HG03175 (cell line): ENCODE measurements around the gene HOPX.
"Not testable (repeated sequence)": the region's sequence is repeated elsewhere in the genome, so short reads cannot be mapped to it uniquely, and the experiment has no call there.

Experiments
- ATAC-seq: cut with Tn5 transposase; IDR thresholded peaks from one replicate; pipeline ENCODE4 v1.9.1; 2021; ENCODE audit warnings: mild to moderate bottlenecking, moderate library complexity; ENCODE audit not compliant: unreplicated experiment

The HOPX gene

DNA sequence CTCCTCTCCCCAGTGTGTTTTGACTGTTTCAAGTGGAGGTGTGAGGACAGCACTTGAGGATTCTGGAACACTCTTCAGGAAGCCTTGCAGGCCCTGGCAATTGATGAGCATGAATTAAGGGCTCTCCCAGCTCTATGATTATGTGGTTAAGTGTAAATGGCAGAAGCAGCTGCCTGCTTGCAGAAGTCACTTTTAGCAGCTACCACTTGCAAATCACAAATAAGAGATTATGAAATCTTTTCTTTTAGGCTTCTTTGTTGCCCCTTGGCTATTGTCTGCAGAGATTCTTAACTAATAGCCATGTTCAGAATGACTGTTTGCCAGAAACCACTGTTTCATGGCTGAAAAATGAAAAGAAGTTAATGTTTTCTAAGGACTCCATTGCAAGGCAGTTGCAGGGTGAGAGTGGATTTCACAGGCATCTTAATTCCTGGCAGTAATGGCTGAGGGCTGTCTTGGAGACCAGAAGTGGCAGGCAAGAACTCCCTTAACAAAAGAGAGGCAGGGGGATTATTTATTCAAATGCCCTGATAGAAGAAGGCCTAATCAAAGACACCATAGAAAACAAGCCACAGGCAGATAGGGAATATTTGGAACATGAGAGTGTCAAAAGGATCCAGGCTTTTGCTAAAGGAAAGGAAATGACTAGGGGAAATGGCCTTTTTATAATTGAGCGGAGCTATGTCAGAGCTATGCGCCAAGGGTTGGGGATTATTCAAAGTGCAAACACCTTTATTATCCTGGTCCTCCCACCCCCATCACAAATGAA lies 8.3 kb upstream of the HOPX start:
- no peak for ATAC-seq

DNA sequence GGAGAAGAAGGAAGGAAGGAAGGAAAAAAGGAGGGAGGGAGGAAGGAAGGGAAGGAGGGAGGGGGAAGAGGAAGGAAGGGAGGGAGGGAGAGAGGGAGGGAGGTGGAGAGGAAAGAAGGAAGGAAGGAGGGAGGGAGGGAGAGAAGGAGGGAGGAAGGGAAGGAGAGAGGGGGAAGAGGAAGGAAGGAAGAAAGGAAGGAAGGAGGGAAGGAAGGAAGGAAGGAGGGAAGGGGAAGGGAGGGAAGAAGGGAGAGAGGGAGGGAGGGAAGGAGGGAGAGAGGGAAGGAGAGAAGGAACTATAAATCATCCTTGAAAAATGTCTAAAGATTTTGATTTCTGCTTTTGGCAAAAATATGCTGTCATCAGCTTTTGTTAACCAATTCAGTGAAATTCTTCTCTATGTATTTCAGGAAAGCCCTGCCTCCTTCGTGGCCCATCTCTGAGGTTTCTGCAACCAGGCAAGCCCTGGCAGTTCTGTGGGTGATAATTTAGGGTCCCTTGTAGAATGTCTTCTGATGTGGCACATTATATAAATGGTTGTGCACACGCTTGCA lies 7.1 kb upstream of the HOPX start:
- ATAC-seq, result no peak

DNA sequence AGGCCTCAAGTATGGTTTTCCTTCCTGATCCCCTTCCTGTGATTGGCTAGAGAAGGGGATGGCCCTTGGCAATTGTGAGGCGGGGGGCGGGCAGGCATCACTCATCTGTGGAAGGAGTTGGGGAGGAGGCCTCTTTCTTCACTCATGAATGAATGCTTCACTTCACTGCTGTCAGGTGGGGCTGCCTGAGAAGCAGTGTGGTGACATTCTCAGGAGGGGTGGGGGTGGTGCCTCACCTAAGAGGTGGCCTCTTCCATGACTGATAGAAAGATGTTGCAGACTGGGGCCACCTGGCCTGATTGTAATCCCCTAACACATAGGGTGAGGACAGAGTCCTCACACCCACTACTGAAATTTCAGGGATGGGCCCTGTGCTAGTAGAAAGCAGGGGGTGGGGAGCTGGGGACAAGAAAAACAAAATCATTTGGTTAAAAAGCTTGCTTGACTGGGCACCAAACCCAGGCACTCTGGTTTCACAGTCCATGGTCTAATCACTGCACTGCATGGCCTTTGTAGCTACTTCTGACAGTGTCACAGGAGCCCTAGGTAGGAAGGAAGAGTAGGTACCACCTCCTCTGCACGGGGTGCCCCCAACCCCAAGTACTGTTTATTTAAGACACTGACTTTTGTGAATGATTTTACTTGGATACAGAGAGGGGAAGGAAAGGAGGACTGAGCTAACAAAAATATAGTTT lies 5.6 kb upstream of the HOPX start:
- ATAC-seq, result no peak

DNA sequence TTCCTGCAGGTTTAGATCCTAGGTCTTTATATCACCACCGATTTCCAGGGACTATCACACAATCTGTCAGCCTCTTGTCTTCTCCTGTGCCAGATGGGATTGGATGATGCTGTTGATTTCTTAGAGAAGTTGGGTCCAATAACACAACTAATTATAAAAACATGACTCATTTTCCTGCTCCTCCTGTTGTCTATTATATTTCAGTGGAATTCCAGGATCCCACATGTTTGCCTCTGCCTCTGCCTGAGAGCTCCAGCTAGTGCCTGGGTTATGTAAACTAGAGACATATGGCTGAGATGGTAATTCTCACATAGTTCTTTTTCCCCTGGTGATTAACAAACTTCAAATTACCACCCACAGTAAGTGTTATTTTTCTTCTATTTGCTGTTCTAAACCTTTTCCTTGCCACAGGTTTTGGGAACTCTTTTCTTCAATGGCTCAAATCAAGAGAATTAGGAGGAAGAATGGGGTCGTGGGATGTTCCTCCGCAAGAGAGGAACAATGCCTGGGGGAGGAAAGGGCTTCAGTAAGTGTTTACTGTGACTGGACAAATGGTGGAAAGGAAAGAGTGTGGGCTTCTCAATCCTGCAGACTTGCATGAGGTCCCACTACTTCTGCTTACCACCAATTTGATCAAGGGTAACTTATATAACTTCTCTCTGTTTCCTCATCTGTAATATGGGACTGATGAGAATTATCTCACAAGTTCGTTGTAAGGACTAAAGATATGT lies 3.4 kb upstream of the HOPX start:
- no peak for ATAC-seq

DNA sequence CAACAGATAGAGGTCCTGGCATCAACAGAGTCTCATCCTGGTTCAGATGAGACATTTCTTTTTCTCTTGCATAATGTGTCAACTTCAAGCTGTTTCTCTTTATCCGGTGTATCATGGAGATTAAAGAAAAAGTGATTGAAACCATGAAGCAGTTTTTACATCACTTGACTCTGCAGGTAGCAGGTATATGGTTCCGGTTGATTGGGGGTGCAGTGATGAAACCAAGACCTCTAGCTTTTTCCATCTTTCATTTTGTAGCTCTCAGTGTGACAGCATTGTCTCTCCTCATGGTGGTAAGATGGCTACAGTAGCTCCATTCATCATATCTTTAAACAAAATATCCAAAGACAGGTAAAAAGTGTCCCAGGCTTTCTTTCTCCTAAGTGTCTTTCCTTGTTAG lies 2.4 kb upstream of the HOPX start:
- no peak for ATAC-seq

DNA sequence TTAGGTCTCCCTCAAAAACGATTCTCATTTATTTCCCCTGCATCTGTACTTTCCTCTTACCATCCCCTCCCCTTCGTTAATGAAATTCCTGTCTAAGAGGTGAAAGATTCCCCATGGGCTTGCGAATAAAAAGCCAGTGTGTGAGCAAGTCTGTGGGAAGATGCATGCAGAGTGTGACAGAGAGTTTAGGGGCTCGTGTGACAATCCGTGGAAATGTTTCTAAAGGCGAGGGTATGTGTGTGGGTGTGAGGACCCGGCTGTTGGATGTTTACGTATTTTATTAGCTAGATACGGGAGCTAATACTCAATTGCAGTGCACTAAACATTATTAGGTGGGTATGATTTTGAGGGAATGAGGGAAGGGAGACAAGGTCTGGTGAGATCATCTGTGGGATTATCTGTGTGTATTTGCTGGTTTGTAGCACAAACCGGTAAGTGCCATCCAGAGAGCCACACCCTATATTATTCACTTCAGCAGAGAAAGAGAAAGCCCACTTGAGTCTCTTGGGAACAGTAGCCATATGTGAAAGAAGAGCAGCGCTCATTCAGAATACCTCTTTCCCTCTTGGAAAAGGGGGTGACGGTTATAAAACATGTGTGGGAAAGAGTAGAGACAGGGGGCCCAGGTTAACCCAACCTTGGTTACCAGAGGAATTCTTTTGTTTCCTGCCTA lies 893 bp upstream of the HOPX start:
- no peak for ATAC-seq

DNA sequence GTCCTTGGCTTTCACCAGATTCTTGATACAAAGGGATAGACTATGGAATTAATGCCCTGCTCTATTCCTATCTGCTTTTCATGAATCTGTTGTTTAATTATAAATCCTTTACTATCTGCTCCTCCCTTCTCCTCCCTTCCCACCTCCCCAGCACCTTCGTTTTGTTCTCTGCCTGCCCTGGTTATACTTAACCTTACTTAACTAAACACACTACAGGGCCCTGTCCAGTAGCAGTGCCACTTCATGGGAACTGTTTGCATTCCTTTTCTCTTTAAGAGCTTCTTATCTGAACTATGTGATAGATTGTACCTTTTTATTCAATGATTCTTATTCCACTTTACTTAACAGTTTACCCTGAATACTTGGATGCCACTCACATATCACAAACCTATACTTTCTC lies 830 bp downstream of the HOPX start:
- ATAC-seq, result no peak

DNA sequence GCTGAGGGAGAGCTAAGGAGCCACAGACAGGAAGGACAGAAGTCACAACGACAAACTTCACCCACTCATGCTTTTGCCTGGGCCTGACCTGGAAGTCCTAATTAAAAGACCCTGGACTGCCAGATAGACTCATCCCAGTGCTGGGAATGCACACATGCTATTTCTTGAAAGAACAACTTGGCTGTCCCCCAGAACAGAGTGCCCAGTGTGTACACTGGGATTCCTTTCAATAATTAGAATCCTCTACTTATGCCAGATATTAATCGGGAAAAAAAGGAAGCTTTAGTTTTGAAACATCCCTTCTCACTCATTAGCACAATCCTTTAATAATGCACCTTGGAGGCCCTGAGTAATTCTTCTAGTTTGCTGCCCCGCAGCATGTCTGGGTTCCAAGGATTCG lies 3.4 kb downstream of the HOPX start:
- ATAC-seq, result no peak

DNA sequence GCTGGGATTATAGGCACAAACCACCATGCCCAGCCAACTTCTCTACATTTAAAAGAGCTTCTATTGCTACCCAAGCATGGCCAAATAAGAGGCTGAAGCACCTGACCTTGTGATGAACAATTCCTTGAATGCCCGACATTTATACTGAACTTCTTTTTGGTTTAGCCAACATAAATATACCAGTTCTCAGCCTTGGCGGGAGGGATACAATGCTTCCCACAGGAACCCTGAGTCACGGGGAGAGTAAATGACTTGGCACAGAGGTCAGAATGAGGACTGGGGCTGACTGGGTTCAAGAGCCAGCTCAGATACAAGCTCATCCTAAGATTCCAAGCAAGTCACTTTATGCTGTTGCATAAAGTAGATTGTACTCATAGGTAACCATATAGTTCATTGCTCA lies 6.1 kb downstream of the HOPX start:
- no peak for ATAC-seq

DNA sequence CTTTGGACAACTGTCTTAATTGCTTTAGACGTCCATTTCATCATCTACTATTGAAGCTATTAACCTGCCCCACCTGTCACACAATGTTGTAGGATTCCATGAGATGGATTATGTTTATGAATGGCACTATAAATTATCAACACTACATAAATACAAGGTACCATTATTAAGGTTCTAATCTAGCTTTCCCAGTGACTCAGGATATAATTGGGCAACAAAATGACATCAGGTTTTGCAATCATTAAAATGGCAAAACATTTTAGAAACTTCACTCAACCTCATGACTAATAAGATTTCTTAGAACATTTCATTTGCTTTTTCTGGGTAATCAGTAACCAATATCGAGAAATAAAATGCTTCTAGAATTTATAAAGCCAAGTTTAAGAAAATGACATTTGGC lies 9.2 kb downstream of the HOPX start:
- no peak for ATAC-seq

DNA sequence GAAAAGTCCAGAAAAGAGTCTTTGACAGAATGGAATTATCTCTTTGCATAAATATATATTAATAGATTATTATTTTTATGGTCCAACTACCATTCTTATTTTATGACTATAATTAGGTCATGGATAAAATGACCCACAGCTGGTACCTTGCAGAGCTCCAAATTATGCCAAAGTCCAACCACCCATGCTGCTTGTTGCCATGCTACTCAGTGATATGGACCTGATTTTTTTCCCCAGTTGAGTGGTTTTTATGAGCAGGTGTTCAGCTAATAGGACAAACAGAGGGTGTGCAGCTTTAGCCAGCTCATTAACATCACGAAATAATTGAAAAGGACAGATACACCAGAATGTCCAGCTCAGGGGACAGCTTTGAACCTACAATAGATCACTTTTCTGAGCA lies 9.7 kb downstream of the HOPX start:
- no peak for ATAC-seq

DNA sequence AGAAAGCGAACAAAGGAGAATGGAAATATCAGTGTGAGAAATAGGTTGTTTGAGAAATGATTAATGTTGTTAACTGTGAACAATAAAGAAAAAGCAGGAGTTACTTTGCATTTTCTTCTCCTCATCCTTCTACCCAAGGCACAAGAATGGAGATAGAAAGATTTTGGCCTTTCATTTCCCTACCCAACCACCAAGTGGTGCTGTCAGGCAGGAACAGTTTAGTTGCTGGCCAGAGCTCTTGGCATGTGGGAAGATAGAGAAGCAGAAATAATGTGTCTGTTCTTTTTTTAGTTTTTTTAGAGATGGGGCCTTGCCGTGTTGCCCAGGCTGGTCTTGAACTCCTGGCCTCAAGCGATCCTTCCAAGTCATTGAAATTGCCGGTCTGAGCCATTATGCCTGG lies 12.8 kb downstream of the HOPX start:
- ATAC-seq, result no peak

DNA sequence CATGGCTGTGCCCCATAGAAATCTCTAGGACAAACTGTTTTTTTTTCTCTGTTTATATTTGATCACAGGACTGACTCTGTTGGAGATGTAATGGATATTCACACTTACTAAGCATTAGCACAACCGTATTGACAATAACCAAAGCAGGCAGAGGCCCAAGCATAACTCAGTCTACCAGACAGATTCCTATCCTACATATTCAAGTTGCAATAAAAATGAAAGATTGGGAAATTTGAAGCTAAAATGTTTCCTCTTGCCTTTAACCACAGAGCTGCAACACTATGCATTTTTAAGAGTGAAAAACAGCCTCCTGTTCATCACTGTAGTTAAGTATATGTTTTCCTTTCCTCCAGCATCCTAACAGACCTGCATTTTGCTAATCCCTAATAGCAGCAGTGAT lies 13.7 kb downstream of the HOPX start:
- not testable (repeated sequence) for ATAC-seq

DNA sequence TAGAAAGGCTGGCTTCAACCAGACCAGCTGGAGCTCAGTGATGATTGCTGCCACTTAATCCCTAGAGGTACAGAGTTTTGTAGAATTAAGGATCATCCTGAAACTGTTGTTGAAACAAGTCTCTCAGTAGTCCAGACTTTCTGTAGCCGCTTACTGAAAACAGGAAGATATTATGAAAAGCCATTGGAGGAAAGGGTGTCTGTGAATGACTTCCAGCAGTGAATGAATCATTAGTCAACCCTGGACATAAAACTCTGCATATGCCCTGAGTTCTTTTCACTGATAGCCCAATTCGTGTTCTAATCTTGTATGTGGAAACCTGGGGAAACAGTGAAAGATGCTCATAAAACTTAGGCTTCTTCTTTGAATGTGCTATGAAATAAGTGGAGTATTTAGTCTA lies 14.8 kb downstream of the HOPX start:
- ATAC-seq, result no peak

DNA sequence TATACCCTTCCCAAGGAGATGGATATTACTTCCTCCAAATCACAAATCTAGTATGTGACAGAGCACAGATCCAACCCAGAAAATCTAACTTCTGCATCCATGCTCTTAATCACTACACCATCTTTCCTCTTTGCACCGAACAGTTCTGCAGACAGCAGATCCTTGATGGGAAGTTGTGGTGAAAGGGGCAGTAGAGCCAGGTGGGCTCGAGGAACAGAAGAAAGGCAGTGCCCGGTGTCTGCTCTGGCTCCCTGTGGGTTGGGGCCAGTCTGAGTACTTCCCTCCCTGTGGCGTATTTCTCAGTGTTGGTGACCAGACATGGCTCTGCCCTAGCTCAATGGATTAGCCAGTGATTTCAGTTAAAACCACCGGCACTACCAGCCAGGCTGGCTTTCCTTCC lies 15.3 kb downstream of the HOPX start:
- no peak for ATAC-seq

DNA sequence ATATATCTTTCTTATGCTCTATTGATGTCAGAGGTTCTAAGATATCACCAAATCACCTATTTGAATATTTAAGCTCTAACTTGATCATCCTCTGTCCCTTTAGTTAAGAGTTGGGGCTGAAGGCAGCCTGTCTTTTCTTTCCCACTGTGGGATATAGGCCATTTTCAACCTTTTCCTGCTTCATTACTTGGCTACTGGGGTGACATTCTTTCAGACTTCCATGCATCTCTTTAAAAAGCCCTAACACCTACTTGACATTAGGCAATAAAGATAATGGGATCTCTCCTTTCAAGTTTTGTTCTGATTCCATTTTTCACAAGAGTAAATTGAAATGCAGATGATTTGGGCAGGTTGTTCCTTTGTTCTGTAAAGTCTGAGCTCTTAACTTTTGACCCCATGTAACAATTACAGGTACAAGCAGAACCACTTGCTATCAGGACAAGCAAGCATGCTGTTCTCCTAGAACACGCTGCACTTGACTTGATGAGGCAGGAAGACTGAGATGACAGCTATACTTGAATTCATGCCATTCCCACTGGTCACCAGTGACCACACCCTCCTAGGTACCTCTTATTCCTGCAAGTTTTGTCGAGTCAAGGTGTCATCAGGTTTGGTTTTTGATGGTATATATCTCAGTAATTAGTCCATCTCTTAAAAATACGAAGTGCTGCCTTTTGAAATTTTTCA lies 18.2 kb downstream of the HOPX start:
- no peak for ATAC-seq

DNA sequence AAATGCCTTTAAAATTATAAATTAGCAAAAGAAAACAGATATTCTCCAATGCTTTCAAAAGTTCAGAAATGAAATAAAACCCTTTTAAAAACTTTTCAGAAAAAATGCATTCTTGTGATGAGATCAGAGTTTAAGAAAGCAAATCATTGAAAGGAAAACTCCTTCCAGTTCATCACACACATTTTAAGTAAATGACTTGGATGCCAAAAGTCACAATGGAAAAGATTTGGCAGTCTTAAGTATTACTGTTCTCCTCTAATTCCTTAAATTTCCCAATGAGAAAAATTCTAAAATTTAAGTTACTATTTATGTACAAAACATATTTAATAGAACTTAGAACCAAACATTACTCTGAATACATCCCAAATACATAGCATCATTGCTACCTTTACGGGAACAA lies 21.1 kb downstream of the HOPX start:
- ATAC-seq, result no peak

DNA sequence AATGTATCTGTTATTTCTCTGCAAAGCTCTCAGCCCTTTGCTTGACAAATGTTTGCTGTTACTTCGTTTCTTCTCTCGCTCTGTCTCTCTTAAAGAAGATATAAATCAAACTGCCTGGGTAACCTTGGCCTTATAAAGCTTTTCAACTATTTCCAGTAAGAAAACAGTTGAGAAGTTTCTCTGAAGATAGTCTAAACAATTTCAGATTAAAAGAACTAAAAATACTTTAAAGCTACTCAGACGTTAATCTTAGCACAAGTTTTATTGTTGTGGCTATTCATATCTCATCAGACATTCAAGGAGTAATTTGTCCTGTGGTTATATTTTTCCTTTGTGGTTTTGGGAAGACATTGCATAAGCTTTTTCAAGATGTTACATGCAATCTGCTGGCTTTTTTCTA lies 22.6 kb downstream of the HOPX start:
- ATAC-seq, result no peak

DNA sequence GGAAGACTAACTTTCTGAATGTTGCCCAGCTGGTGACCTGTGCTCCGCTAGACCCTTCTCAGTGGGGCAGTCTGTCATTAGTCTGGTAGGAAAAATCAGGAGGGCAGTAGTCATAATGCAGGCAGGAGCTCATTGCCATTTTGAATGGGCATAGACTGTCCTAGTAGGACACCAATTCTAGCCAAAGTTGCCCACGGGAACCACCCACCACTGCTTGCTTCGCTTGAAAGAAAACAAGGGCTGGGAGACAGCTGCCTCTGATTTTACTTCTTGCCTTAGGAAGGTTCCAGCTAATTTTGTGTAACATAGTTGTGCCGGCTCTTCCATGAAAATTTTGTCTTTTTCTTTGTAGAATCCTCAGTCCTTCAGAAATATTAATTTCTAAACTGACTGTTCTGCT lies 23.3 kb downstream of the HOPX start:
- ATAC-seq, result no peak

DNA sequence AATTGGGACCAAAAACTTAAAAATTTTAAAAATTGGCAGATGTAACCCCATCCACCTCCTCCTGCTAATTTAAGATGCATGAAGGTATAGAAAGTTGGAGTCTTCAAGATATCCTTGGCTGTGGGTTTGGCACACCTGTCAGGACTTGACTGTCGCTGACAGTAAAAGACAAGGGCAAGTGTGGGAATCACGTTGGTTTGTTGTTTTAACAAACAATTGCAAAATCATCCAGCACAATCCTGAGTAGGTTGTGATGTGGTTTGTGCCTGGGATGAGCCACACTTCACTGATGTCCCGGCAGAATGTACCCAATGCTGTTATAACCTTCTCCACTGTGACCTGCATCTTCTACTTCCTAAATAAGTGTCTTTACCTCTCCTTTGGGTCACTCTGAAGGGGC lies 24.0 kb downstream of the HOPX start:
- ATAC-seq, result no peak

DNA sequence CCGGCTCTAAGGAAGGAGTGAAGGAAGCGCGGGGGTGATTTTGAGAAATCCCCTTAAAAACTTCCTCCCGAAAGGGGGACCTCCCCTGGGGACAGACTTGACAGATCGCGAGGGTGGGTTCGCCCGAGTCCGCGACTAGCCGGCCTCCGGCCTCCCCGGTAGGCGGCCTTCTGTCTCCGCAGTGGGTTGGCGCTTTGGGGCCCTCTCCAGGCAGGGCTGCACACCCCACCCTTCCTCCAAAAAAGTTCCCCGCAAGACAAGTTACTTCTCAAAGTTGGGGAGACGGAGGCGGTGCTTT lies 24.8 kb downstream of the HOPX start:
- ATAC-seq, result no peak
